ENCODE measurements around the gene CACNA2D3. TPM values are rescaled to one million over a fixed set of nuclear protein-coding genes. Genes with fewer than 3 reads are reported as not detected.

CACNA2D3 gene
- total RNA-seq, 1 donor = 4.3 TPM

DNA sequence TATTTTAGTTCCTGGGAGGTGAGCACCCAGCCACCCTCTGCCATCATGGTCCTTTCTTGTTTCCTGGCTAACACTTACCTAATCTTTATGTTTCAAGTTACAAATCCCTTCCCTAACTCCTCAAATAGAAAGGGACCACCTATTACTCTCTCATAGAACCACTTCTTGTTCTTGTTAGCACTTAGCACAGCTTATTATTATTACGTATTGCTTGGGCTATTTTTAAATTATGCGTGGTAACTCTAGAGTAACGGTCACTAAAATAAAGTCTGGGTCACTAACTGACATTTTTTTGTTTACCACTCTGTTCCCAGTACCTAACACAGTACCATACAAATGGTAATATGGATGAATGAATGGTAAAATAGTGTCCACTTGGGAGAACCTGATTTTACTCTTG lies 663.6 kb downstream of the CACNA2D3 start:
- no peak for TF ChIP-seq CTCF (IDR thresholded peaks at IDR 0.05; ENCODE audit: insufficient read depth, low read depth, low read length)
- no peak overlapping the region for H3K4me3 ChIP-seq (ENCODE audit: low read depth, low read length)
- DNase-seq (ENCODE audit: low read depth) = no peak

- H3K4me3 ChIP-seq (ENCODE audit: low read depth, low read length) = no peak overlapping the region
- DNase-seq (ENCODE audit: low read depth) = no peak
- TF ChIP-seq CTCF (IDR thresholded peaks at IDR 0.05; ENCODE audit: insufficient read depth, low read depth, low read length) = no peak
Measured at GRCh38 chr3:54790051-54790450, 667.7 kb downstream of the CACNA2D3 start.

DNA sequence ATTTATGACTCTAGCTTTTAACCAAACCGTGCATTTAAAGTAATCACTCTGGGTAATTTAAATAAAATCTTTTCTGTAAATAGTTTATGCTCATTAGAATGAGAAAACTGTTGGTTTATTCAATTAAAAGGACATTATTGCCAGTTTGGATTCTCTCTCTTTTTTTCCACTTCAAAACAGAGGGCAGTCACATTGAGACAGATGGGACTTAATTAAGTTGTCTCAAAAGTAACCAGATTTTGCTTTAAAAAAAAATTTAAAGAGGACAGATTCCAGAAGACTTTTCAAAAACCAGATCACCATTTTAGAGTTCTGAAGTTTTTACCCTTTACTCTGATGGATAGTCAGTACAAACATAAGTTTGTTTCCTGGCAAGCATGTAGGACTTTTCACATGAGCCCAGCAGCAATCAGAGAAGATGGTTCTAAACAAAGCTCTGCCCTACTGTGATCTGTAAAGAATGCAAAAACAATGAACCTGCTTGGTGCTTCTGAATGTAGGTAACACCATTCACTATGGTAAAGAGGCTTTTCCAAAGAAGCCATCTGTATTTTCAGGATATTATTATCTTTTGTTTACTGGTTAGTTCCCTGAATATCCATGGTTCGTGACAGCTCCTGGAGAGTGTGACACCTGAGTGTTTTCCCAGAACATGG lies 669.3 kb downstream of the CACNA2D3 start:
- TF ChIP-seq CTCF (IDR thresholded peaks at IDR 0.05; ENCODE audit: insufficient read depth, low read depth, low read length) = no peak
- no peak overlapping the region for H3K4me3 ChIP-seq (ENCODE audit: low read depth, low read length)
- DNase-seq (ENCODE audit: low read depth) = no peak

DNA sequence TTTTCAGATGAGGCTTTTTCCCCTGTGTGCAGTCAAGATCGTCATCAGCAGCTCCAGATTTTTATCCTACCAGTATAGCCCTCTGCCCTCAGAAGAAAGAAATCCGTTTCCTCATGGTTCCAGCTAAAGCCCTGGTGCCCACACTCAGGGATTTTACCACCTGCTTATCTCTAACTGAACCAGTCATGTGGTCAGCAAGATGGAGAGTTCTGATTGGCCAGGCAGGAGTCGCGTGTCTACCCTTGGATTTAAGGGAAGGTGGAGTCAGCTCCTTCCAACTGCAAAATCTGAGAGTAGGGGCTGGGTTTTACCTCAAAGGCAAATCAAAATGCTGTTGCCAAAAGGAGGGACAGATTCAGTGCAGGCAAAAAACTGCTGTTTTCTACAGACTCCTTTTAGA lies 670.2 kb downstream of the CACNA2D3 start:
- no peak for DNase-seq (ENCODE audit: low read depth)
- no peak overlapping the region for H3K4me3 ChIP-seq (ENCODE audit: low read depth, low read length)
- TF ChIP-seq CTCF (IDR thresholded peaks at IDR 0.05; ENCODE audit: insufficient read depth, low read depth, low read length) = no peak

- no peak for TF ChIP-seq CTCF (IDR thresholded peaks at IDR 0.05; ENCODE audit: insufficient read depth, low read depth, low read length)
- DNase-seq (ENCODE audit: low read depth) = no peak
- H3K4me3 ChIP-seq (ENCODE audit: low read depth, low read length) = no peak overlapping the region
Measured at GRCh38 chr3:54793171-54793570, 670.8 kb downstream of the CACNA2D3 start.

DNA sequence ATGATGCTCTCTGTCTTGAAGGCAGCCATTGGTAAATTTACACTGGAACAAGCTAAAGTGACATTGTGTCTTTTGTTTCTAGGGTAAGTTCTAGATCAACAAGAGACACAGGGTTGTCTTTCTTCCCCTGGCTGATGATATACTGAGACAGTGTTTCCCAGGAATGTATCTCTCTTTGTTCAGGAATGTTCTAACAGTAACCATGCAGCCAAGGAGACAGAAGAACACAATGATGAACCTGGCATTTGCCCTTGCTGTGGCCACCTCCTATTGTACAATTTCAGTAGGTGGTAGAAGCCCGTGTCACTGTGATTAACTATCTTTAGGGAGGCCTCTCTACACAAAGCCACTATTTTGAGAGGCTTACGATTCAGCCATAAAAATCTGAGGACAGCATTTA lies 674.8 kb downstream of the CACNA2D3 start:
- no peak for DNase-seq (ENCODE audit: low read depth)
- no peak overlapping the region for H3K4me3 ChIP-seq (ENCODE audit: low read depth, low read length)
- no peak for TF ChIP-seq CTCF (IDR thresholded peaks at IDR 0.05; ENCODE audit: insufficient read depth, low read depth, low read length)

- no peak overlapping the region for H3K4me3 ChIP-seq (ENCODE audit: low read depth, low read length)
- no peak for DNase-seq (ENCODE audit: low read depth)
- no peak for TF ChIP-seq CTCF (IDR thresholded peaks at IDR 0.05; ENCODE audit: insufficient read depth, low read depth, low read length)
Measured at GRCh38 chr3:54800478-54800877, 678.1 kb downstream of the CACNA2D3 start.
